Testis (tissue), 3 donors: ENCODE data around the gene METTL27. TPM values are rescaled to one million over a fixed set of nuclear protein-coding genes. Genes with fewer than 3 reads are reported as not detected.

Source experiments
- DNase-seq: peaks from one replicate; pipeline ENCODE4 v3.0.0-alpha.2; 2019
- H3K27ac ChIP-seq, 2 donors: fragments of 200-600 bp; sonication (generic); one replicate each; pipeline ENCODE4 v1.5.1; 2019
- H3K27me3 ChIP-seq: fragments of 200-600 bp; sonication (generic); one replicate; pipeline ENCODE4 v1.5.1; 2019
- H3K36me3 ChIP-seq: fragments of 200-600 bp; sonication (generic); one replicate; pipeline ENCODE4 v1.5.1; 2017; ENCODE audit warnings: low read depth; ENCODE audit errors: missing control alignments
- H3K4me1 ChIP-seq: fragments of 200-600 bp; sonication (generic); one replicate; pipeline ENCODE4 v1.5.1; 2019
- H3K4me3 ChIP-seq, 2 donors: fragments of 200-600 bp; sonication (generic); one replicate each; pipeline ENCODE4 v1.5.1; 2017 to 2019
- H3K9me3 ChIP-seq: fragments of 200-600 bp; sonication (generic); one replicate; pipeline ENCODE4 v1.5.1; 2017
- CTCF ChIP-seq, 3 experiments: fragments of 450-650 bp in 2 of 3; fragments of 200-600 bp in 1 of 3; sonication (generic) in 1 of 3; IDR thresholded peaks; one replicate each; pipeline ENCODE4 v1.5.1; 2016 to 2019; ENCODE audit warnings: antibody characterized with exemption in 3 of 3, mild to moderate bottlenecking in 2 of 3, moderate library complexity in 1 of 3
- POLR2A ChIP-seq: fragments of 450-650 bp; IDR thresholded peaks from one replicate; pipeline ENCODE4 v1.6.1; 2017; ENCODE audit warnings: antibody characterized with exemption, mild to moderate bottlenecking, moderate library complexity
- WGBS, 2 donors: methylation state at CpG; one replicate each; pipeline ENCODE4 v1.1.5; 2018; 5-methylcytosine and 5-hydroxymethylcytosine counted together
- intact Hi-C: fragments of 100-400 bp; cut with DNase I; formaldehyde crosslinking; loops from one replicate; pipeline ENCODE4 v1.15.1; 2023; ENCODE audit warnings: low total_unique reads
- polyA plus RNA-seq: library from polyadenylated mRNA; stranded (reverse); fragments of 350-450 nt; fragmentation: Illumina TruSeq; extraction: RNeasy Lipid Tissue Mini Kit (QIAGEN cat#74804); gene quantifications from one replicate; pipeline ENCODE4 v1.2.3, GENCODE V29; 2014; ENCODE audit warnings: low read depth, low replicate concordance; ENCODE audit not compliant: insufficient read depth
- total RNA-seq, 2 donors: library from RNA; depleted of rRNA; stranded (reverse); fragments of >200 nt; gene quantifications; one replicate each; pipeline ENCODE4 v1.2.3, GENCODE V29; 2016

METTL27 gene
- total and polyA plus RNA-seq, 3 donors from 2014 or later: 3.5 to 5.6 (median 3.7) TPM

- intact Hi-C loops: loop anchor here (2.0 kb wide), 1 partner anchor 18 kb away; no protein-coding TSS in a partner anchor
- WGBS, 2 donors: 86 to 91% methylated on average over 3 of the region's 3 CpGs
- Histone ChIP-seq H3K4me1 (no peaks in the 10 kb centered on the region), H3K9me3 (no peaks in the 10 kb centered on the region), H3K4me3 (no peak overlapping the region), H3K27ac (no peak overlapping the region), H3K36me3 (no peaks in the 10 kb centered on the region), H3K27me3 (no peaks in the 10 kb centered on the region)
- no peak for TF ChIP-seq CTCF (IDR thresholded peaks at IDR 0.05)
- no peak for TF ChIP-seq POLR2A
- no peak for DNase-seq
Measured at GRCh38 chr7:73812996-73813395, 29.3 kb downstream of the METTL27 start.

GRCh38 chr7:73811760-73812168 is 30.6 kb downstream of the METTL27 start:
- no peaks in the 10 kb centered on the region for H3K27me3 ChIP-seq
- no peaks in the 10 kb centered on the region for H3K36me3 ChIP-seq
- WGBS, 2 donors: 26 to 31% methylated on average over 11 of the region's 11 CpGs
- no peaks in the 10 kb centered on the region for H3K4me1 ChIP-seq
- DNase-seq: peak; percentile 65
- intact Hi-C loops: loop anchor here (2.0 kb wide), 1 partner anchor 17 kb away; no protein-coding TSS in a partner anchor
- H3K9me3 ChIP-seq: no peaks in the 10 kb centered on the region
- no peak overlapping the region for H3K4me3 ChIP-seq
- H3K27ac ChIP-seq: no peak overlapping the region
- no peak for TF ChIP-seq POLR2A
- peak; percentile 18 to 69 (median 36) for TF ChIP-seq CTCF (IDR thresholded peaks at IDR 0.05)

- 52 to 64% methylated on average over 3 to 4 of the region's 4 CpGs for WGBS, 2 donors
- intact Hi-C loops: no loop called here
- Histone ChIP-seq H3K27me3 (no peaks in the 10 kb centered on the region), H3K36me3 (no peaks in the 10 kb centered on the region), H3K4me1 (no peaks in the 10 kb centered on the region), H3K27ac (no peak overlapping the region), H3K9me3 (no peaks in the 10 kb centered on the region), H3K4me3 (no peak overlapping the region)
- no peak for DNase-seq
- TF ChIP-seq CTCF (IDR thresholded peaks at IDR 0.05) (no peak), POLR2A (no peak)
Measured at GRCh38 chr7:73810998-73811360, 31.3 kb downstream of the METTL27 start.

- Histone ChIP-seq H3K9me3 (no peaks in the 10 kb centered on the region), H3K4me3 (no peak overlapping the region), H3K27ac (no peak overlapping the region), H3K27me3 (no peaks in the 10 kb centered on the region), H3K4me1 (no peaks in the 10 kb centered on the region), H3K36me3 (no peaks in the 10 kb centered on the region)
- WGBS, 2 donors: 82 to 92% methylated on average over 19 to 21 of the region's 21 CpGs
- intact Hi-C loops: no loop called here
- DNase-seq: no peak
- TF ChIP-seq CTCF (IDR thresholded peaks at IDR 0.05): no peak
- no peak for TF ChIP-seq POLR2A
Measured at GRCh38 chr7:73809467-73809951, 32.8 kb downstream of the METTL27 start.

GRCh38 chr7:73802459-73802858 is 39.9 kb downstream of the METTL27 start:
- H3K36me3 ChIP-seq: no peaks in the 10 kb centered on the region
- WGBS, 2 donors: 65 to 77% methylated on average over 4 of the region's 4 CpGs
- no peak for DNase-seq
- H3K27ac ChIP-seq: no peak overlapping the region
- no peak for TF ChIP-seq CTCF (IDR thresholded peaks at IDR 0.05)
- no peak for TF ChIP-seq POLR2A
- H3K9me3 ChIP-seq: no peaks in the 10 kb centered on the region
- no peak overlapping the region for H3K4me3 ChIP-seq
- intact Hi-C loops: no loop called here
- H3K27me3 ChIP-seq: no peaks in the 10 kb centered on the region
- no peaks in the 10 kb centered on the region for H3K4me1 ChIP-seq
